Endothelial cell of hepatic sinusoid (primary cell): ENCODE measurements around the gene ZFPM1.

Source experiments
- in situ Hi-C: cut with HindIII; loops from 2 replicates; pipeline ENCODE4 v1.10.0; 2017; ENCODE audit warnings: low sequenced_read_pairs

ZFPM1 gene

DNA sequence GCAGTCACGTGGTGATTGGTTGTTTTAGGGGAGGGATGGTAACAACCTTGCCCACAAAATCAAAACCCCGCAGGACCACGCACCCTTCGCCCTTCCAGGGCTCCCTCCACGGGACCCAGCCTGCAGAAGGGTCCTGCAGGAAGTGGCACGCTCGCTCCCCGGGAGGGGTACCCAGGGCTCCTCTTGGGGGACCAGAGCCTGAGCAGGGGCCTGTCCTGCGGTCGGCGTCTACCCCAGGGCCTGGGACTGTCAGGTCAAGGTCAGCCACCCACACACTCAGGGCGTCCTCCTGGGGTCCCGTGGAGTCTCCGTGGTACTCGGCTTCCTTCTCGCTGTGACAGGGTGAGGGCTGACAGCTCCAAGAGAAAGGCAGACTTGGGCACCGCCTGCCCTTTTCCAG is 36.4 kb upstream of the ZFPM1 start:
- in situ Hi-C loops = no loop called here

DNA sequence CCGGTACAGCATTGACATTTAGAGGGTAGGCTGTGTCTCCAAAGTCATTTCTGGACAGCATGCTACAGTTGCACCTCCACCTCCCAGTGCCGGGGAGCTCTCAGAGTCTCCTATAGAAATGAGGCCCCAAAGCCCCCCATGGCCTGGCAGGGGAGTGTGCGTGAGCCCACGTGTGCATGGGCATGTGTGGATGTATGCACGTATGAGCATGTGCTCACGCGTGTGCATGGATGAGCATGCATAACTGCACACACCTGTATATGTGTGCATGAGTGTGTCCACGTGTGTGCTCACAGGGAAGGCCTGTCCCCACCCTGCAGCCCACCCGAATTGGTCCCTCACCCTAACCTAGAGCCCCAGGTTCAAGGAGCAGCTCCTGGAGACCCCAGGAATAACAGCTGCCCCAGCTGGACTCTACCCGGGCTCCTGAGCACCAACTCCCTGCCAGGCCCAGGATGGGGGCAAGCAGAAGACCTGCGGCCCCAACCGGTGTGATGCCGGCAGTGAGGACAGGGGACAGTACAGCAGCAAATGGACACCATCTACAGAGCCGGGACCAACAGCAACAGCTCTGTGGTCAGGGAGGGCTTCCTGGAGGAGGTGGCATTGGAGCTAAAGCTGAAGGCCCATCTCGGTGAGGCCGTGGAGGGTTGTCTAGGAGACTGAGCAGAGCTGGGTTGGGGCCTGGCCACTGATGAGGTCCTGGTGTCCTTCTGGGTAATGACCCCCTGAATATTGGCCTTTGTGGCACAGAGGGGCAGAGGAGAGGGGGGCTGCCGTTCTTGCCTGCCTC is 35.2 kb upstream of the ZFPM1 start:
- in situ Hi-C loops = no loop called here

DNA sequence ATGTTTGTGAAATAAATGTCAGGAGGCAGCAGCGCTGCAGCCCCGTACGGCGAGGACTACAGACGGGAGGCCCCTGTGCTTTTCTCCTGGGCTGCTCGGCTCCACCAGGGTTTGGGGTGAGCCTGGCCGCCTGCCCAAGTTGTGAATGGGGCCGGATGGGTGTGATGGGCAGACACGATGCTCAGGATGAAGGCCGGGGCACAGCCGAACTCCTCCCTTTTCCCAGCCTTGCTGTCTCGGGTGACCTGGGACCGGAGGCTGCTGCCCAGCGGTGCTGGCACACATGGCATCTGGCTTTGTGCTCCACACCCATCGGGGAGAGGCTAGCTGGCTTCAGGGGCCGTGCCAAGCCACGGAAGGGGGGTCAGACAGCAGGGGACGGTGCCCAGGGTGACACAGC is 34.2 kb upstream of the ZFPM1 start:
- in situ Hi-C loops = no loop called here

DNA sequence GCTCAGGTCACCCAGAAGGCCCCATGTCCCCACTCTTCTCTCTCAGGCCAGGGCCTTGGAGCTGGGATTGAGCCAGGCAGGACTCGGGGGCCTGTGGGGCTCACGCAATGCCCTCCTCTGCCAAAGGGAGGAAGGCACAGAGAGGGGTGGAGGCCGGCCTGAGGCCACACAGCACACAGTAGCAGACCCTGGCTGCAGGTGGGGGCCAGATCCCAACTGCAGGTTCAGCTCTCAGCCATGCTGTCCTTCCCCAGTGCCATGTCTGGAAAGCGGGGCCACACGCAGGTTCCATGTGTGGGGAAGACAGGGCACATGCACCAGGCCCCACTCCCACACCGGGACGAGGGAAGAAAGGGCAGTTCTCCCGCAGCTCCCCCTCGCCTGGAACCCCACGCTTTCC is 33.3 kb upstream of the ZFPM1 start:
- in situ Hi-C loops = no loop called here

DNA sequence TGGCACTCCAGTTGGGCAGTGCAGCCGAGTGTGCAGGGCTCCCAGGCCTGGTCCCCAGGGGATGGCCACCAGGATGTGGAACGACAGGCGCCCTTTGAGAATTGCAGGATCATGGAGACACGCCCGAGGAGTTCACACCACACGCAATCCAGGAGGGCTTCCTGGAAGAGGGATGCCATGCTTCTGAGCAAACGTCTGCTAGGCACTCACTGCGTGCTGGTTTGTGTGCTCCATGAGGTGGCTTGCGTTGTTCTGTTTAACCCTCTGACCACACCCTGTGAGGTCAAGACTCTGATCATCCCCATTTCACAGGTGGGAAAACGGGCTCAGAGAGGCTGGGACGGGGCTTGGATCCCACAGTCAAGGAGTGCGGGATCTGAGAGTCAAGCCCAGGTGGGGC is 32.6 kb upstream of the ZFPM1 start:
- in situ Hi-C loops = no loop called here

DNA sequence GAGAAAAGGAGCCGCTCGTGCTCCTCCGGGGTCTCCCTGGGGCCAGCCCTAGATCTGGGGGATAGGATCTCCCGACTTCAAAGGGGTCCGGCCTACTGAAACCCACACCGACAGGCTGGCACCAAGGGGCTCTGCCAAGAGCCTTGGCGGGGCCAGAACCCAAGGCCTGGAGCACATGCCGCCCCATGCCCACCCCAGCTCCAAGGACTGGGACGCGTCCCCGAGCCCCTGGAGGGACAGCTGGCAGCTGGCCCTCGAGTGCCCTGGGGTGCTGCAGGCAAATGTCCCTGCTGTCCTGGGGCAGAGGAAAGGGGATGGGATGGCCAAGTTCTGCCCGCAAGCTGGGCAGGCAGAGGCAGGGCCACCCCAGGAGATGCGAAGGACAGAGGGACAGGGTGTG is 31.8 kb upstream of the ZFPM1 start:
- in situ Hi-C loops = no loop called here

DNA sequence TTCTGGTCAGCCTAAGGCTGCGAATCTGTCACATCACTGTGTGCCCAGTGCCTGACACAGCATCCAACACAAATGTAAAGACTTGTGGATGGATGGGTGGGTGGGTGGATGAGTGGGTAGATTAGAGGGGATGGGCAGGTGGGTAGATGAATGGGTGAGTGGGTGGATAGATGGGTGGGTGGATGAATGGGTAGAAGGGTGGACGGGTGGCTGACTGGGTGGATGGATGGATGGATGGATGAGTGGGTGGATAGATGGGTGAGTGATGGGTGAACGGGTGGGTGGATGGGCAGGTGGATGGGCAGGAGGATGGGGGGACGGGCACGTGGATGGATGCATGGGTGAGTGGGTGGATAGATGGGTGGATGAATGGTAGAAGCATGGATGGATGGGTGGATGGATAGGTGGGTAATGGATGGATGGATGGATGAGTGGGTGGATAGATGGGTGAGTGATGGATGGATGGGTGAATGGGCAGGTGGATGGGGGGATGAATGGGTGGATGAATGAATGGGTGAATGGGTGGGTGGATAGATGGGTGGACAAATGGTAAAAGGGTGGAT is 31.1 kb upstream of the ZFPM1 start:
- in situ Hi-C loops = no loop called here

DNA sequence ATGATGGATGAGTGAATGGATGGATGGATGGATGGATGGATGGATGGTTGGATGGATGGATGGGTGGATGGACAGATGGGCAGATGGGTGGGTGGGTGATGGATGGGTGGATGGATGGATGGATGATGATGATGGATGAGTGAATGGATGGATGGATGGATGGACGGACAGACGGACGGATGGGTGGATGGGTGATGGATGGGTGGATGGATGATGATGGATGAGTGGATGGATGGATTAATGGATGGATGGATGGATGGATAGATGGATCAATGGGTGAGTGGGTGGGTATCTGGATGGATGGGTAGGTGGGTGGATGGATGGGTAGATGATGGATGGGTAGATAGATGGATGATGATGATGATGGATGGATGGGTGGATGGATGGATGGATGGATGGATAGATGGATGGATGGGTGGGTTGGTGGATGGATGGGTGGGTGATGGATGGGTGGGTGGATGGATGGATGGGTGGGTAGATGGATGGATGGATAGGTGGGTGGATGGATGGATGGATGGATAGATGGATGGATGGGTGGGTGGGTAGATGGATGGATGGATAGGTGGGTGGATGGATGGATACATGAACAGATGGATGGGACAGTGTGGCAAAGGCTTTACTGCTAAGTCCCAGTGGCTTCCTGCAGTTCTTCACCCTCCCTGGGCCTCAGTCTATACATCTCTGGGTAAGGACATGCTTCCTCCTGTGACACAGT is 30.2 kb upstream of the ZFPM1 start:
- in situ Hi-C loops = no loop called here

DNA sequence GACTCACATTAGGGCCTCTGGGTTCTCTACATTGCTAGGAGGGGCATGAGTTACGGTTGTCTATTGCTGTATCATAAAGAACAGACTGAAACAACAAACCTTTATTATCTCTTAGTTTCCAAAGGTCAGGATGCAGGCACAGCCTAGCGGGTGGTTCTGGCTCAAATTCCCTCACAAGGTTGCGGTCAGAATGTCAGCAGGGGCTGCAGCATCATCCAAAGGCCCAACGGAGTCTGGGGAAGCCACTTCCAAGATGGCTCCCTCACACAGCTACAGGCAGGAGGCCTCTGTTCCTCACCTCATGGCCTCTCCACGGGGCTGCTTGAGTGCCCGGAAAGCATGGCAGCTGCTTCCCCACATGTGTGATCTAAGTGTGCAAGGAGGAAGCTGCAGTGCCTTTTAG is 29.6 kb upstream of the ZFPM1 start:
- in situ Hi-C loops = no loop called here

DNA sequence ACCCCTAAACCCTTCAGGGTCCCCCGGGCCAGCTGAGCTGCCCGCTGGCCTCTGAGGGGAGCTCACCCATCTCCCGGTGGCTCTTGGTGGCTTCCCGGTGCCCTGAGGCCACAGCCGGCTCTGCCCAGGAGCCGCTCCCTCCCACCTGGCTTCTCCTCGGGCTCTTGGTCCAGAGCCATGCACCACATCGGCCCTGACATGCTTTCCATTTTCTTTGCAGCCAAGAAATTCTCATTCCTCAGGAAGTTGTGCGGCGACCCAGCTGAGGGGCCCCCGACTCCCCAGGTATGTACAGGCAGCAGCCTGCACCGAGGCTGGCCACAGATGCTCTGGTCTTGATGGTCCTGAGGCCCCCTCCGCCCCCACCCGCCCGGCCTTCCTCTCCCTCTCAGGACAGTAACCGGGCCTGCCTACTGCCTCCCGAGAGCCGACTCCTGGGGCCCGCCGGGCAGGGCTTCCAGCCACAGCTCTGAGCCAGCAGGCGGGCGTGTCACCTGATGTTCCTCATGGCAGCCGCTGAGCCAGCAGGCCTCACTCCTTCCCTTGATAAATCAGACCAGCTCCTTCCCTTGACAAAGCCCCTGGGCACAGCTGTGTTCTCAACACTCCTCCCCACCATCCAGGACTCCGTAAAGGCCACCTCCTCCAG is 28.4 kb upstream of the ZFPM1 start:
- in situ Hi-C loops = loop anchor here (25.0 kb wide), 1 partner anchor 113 kb away; no protein-coding TSS in a partner anchor

DNA sequence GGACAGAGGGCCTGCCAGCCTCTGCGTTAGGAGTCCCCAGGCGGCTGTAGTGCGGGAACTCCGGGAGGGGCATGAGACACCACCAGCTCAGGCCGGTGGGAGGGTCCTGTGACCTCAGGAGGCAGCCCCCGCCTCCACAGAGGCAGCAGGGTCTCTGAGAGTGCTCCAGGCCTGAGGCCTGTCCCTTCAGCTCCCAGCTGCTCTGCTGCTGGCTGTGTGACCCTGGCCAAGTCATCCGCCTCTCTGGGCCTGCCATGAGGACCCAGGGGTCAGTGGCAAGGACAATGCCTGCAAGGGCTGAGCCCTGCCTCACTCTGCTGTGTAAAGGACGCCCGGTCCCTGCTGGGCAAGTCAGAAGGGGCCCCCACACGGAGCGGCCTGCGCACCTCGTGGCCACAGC is 27.1 kb upstream of the ZFPM1 start:
- in situ Hi-C loops = loop anchor here (25.0 kb wide), 1 partner anchor 111 kb away; no protein-coding TSS in a partner anchor

DNA sequence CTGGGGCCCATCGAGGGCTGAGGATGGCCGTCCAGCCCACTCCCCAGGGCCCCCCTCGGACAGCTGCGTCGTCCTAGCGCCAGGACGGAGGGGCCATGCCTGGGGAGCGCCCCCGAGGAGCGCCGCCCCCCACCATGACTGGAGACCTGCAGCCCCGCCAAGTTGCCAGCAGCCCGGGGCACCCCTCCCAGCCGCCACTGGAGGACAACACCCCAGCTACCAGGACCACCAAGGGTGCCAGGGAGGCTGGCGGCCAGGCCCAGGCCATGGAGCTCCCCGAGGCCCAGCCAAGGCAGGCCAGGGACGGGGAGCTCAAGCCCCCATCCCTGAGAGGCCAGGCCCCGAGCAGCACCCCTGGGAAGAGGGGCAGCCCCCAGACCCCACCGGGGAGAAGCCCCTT is 25.7 kb upstream of the ZFPM1 start:
- in situ Hi-C loops = loop anchor here (25.0 kb wide), 1 partner anchor 110 kb away; no protein-coding TSS in a partner anchor

DNA sequence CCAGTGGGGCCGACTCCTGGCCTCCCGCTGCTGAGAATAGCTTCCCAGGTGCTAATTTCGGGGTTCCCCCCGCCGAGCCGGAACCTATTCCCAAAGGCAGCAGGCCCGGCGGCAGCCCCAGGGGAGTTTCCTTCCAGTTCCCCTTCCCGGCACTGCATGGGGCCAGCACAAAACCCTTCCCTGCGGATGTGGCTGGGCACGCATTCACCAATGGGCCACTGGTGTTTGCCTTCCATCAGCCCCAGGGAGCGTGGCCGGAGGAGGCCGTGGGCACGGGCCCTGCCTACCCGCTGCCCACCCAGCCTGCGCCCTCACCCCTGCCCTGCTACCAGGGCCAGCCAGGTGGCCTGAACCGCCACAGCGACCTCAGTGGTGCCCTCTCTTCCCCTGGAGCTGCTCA is 24.9 kb upstream of the ZFPM1 start:
- in situ Hi-C loops = loop anchor here (25.0 kb wide), 1 partner anchor 109 kb away; no protein-coding TSS in a partner anchor

DNA sequence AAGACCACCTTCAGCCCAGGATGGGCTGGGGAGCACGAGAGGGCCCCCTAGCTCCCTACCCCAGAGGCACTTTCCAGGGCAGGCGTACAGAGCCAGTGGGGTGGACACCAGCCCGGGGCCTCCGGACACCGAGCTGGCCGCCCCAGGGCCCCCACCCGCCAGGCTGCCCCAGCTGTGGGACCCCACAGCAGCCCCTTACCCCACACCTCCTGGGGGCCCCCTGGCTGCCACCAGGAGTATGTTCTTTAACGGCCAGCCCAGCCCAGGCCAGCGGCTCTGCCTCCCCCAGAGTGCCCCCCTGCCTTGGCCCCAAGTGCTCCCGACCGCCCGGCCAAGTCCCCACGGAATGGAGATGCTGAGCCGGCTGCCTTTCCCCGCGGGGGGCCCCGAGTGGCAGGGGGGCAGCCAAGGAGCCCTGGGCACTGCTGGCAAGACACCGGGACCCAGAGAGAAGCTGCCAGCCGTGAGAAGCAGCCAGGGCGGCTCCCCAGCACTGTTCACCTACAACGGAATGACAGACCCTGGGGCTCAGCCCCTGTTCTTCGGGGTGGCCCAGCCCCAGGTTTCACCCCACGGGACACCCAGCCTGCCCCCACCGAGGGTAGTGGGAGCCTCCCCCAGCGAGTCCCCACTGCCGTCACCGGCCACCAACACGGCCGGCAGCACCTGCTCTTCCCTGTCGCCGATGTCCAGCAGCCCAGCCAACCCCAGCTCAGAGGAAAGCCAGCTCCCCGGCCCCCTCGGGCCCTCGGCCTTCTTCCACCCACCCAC is 24.3 kb upstream of the ZFPM1 start:
- in situ Hi-C loops = loop anchor here (25.0 kb wide), 1 partner anchor 108 kb away; no protein-coding TSS in a partner anchor

DNA sequence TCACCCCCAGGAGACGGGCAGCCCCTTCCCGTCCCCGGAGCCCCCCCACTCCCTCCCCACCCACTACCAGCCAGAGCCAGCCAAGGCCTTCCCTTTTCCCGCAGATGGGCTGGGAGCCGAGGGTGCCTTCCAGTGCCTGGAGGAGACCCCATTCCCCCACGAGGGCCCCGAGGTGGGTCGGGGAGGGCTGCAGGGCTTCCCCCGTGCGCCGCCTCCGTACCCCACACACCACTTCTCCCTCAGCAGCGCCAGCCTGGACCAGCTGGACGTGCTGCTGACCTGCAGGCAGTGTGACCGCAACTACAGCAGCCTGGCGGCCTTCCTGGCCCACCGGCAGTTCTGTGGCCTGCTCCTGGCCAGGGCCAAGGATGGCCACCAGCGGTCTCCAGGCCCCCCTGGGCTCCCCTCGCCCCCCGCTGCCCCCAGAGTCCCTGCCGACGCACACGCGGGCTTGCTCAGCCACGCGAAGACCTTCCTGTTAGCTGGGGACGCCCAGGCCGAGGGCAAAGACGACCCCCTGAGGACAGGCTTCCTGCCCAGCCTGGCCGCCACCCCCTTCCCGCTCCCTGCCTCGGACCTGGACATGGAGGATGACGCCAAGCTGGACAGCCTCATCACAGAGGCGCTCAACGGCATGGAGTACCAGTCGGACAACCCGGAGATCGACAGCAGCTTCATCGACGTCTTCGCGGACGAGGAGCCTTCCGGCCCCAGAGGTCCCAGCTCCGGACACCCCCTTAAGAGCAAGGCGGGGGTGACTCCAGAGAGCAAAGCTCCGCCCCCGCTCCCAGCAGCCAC is 23.5 kb upstream of the ZFPM1 start:
- in situ Hi-C loops = loop anchor here (25.0 kb wide), 1 partner anchor 108 kb away; no protein-coding TSS in a partner anchor

DNA sequence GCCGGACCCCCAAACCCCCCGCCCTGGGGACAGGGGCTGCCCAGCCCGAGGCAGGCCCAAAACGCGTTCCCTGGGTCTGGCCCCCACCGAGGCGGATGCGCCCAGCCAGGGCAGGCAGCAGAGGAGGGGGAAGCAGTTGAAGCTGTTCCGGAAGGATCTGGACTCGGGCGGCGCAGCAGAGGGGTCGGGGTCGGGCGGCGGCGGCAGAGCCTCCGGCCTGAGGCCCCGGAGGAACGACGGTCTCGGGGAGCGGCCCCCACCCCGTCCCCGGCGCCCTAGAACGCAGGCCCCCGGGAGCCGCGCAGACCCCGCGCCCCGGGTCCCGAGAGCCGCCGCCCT is 22.9 kb upstream of the ZFPM1 start:
- in situ Hi-C loops = loop anchor here (25.0 kb wide), 1 partner anchor 107 kb away; no protein-coding TSS in a partner anchor

DNA sequence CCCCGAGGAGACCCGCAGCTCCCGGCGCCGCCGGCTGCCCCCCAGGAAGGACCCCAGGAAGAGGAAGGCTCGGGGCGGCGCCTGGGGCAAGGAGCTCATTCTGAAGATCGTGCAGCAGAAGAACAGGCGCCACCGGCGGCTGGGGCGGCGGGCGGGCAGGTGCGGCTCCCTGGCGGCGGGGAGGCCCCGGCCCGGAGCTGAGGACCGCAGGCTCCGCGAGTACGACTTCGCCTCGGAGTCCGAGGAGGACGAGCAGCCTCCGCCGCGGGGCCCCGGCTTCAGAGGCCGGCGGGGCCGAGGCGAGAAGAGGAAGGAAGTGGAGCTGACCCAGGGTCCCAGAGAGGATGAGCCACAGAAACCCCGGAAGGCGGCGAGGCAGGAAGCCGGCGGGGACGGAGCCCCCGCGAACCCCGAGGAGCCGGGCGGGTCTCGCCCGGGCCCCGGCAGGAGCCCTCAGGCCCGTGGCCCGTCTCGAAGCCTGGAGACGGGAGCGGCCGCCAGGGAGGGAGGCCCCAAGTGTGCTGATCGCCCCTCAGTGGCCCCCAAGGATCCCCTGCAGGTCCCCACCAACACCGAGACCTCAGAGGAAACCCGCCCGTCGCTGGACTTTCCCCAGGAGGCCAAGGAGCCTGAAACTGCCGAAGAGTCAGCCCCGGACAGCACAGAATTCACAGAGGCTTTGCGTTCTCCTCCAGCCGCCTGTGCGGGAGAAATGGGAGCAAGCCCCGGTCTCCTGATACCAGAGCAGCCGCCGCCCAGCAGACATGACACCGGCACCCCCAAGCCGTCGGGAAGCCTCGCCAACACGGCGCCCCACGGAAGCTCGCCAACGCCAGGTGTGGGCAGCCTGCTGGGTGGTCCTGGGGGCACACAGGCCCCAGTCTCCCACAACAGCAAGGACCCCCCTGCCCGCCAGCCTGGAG is 22.3 kb upstream of the ZFPM1 start:
- in situ Hi-C loops = loop anchor here (25.0 kb wide), 1 partner anchor 107 kb away; no protein-coding TSS in a partner anchor

DNA sequence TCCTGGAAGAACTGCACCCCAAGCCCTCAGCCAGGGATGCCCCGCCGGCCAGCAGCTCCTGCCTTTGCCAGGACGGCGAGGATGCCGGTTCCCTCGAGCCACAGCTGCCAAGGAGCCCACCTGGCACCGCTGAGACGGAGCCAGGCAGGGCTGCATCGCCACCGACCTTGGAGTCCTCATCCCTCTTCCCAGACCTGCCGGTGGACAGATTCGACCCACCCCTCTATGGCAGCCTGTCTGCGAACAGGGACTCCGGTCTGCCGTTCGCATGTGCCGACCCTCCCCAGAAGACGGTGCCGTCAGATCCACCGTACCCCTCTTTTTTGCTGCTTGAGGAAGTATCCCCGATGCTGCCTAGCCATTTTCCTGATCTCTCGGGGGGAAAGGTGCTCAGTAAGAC is 21.4 kb upstream of the ZFPM1 start:
- in situ Hi-C loops = loop anchor here (25.0 kb wide), 1 partner anchor 106 kb away; no protein-coding TSS in a partner anchor
